HepG2 (cell line): ENCODE data around the gene ZFP36L2. TPM values are rescaled to one million over a fixed set of nuclear protein-coding genes. Genes with fewer than 3 reads are reported as not detected.

Source experiments
- BATF2 ChIP-seq: sonication (generic); formaldehyde crosslinking; IDR thresholded peaks from 2 replicates; pipeline ENCODE4 v1.8.0; 2022; ENCODE audit warnings: mild to moderate bottlenecking, missing genetic modification reagents, moderate library complexity
- CEBPZ ChIP-seq: IDR thresholded peaks from 2 replicates; pipeline ENCODE4 v1.6.1; 2012; ENCODE audit warnings: low read length, improper control_type of control experiment
- CERS6 ChIP-seq: sonication (generic); formaldehyde crosslinking; IDR thresholded peaks from 2 replicates; pipeline ENCODE4 v1.5.0; 2020; ENCODE audit warnings: missing genetic modification reagents
- GTF2F1 ChIP-seq: fragments of 150-350 bp; IDR thresholded peaks from 2 replicates; pipeline ENCODE4 v1.6.1; 2014; ENCODE audit warnings: low read length
- HNRNPUL1 ChIP-seq: fragments of 200-400 bp; formaldehyde crosslinking; IDR thresholded peaks from 2 replicates; pipeline ENCODE4 v1.6.1; 2017; ENCODE audit warnings: low read depth, mild to moderate bottlenecking, low read length, moderate library complexity
- HOXA5 ChIP-seq: sonication (generic); formaldehyde crosslinking; IDR thresholded peaks from 2 replicates; pipeline ENCODE4 v1.4.0; 2020; ENCODE audit warnings: missing genetic modification reagents
- KAT2B ChIP-seq: fragments of 150-350 bp; IDR thresholded peaks from 2 replicates; pipeline ENCODE4 v1.6.1; 2014; ENCODE audit warnings: low read depth, low read length, borderline replicate concordance
- MBNL3 ChIP-seq: fragments of 250-450 bp; sonication (Bioruptor Pico); conservative IDR thresholded peaks from 2 replicates; pipeline ENCODE4 v1.8.0; 2022; ENCODE audit warnings: mild to moderate bottlenecking, inconsistent platforms
- MEF2D ChIP-seq: sonication (generic); formaldehyde crosslinking; IDR thresholded peaks from 2 replicates; pipeline ENCODE4 v1.5.1; 2020; ENCODE audit warnings: mild to moderate bottlenecking, missing genetic modification reagents
- MXD3 ChIP-seq: IDR thresholded peaks from 2 replicates; pipeline ENCODE4 v1.6.1; 2016; ENCODE audit warnings: mild to moderate bottlenecking, missing biosample characterization, missing genetic modification reagents
- POLR2G ChIP-seq: fragments of 200-400 bp; formaldehyde crosslinking; IDR thresholded peaks from 2 replicates; pipeline ENCODE4 v1.6.1; 2018; ENCODE audit warnings: mild to moderate bottlenecking, low read depth, low read length, moderate library complexity
- SAFB2 ChIP-seq: sonication (generic); formaldehyde crosslinking; IDR thresholded peaks from 2 replicates; pipeline ENCODE4 v1.5.1; 2020; ENCODE audit warnings: missing genetic modification reagents, low read depth, mild to moderate bottlenecking, borderline replicate concordance
- TCF12 ChIP-seq, 2 experiments: fragments of 450-650 bp in 1 of 2; sonication (generic) in 1 of 2; formaldehyde crosslinking in 1 of 2; IDR thresholded peaks; 2 replicates each; pipeline versions ENCODE4 v1.6.1 to v1.8.0; 2017 to 2022; ENCODE audit warnings: antibody characterized with exemption in 1 of 2, mild to moderate bottlenecking in 1 of 2, missing genetic modification reagents in 1 of 2, moderate library complexity in 1 of 2
- TERF1 ChIP-seq: sonication (generic); formaldehyde crosslinking; IDR thresholded peaks from 2 replicates; pipeline ENCODE4 v1.8.0; 2022; ENCODE audit warnings: mild to moderate bottlenecking, missing genetic modification reagents, moderate library complexity
- ZC3H13 ChIP-seq: sonication (generic); formaldehyde crosslinking; IDR thresholded peaks from 2 replicates; pipeline ENCODE4 v1.8.1; 2023; ENCODE audit warnings: mild to moderate bottlenecking, missing genetic modification reagents, moderate library complexity
- ZIK1 ChIP-seq: sonication (generic); formaldehyde crosslinking; IDR thresholded peaks from 2 replicates; pipeline ENCODE4 v1.5.0; 2020; ENCODE audit warnings: mild to moderate bottlenecking, low read depth, missing genetic modification reagents, borderline replicate concordance
- ZNF225 ChIP-seq: sonication (generic); formaldehyde crosslinking; IDR thresholded peaks from 2 replicates; pipeline ENCODE4 v1.4.0; 2020; ENCODE audit warnings: mild to moderate bottlenecking, missing genetic modification reagents
- ZNF414 ChIP-seq: sonication (generic); formaldehyde crosslinking; IDR thresholded peaks from 2 replicates; pipeline ENCODE4 v1.5.0; 2020; ENCODE audit warnings: missing genetic modification reagents
- ZNF432 ChIP-seq: sonication (generic); formaldehyde crosslinking; IDR thresholded peaks from 2 replicates; pipeline ENCODE4 v1.5.0; 2020; ENCODE audit warnings: missing genetic modification reagents, mild to moderate bottlenecking, borderline replicate concordance
- ZNF510 ChIP-seq: sonication (generic); formaldehyde crosslinking; IDR thresholded peaks from 2 replicates; pipeline ENCODE4 v1.4.0; 2020; ENCODE audit warnings: low read depth, mild to moderate bottlenecking, missing genetic modification reagents
- ZNF691 ChIP-seq: sonication (generic); formaldehyde crosslinking; IDR thresholded peaks from 2 replicates; pipeline ENCODE4 v1.4.0; 2020; ENCODE audit warnings: missing genetic modification reagents, low read depth, mild to moderate bottlenecking, borderline replicate concordance
- polyA plus RNA-seq, 8 experiments: library from polyadenylated mRNA; depleted of rRNA in 3 of 8; stranded (reverse) in 7 of 8; unstranded in 1 of 8; fragments of >200 nt; fragmentation: Illumina TruSeq in 4 of 8; extraction: Trizol in 4 of 8; gene quantifications; 2 replicates each; pipeline versions ENCODE4 v1.2.1 to v1.2.3, GENCODE V29; 2011 to 2016; ENCODE audit warnings: low read depth in 4 of 8, missing spikeins in 1 of 8, mixed read lengths in 1 of 8; ENCODE audit not compliant: insufficient read depth in 1 of 8
- total RNA-seq, 5 experiments: library from RNA; depleted of rRNA; stranded (reverse); fragments of >200 nt; fragmentation: Illumina TruSeq; extraction: Trizol; gene quantifications; 2 replicates each; pipeline ENCODE4 v1.2.3, GENCODE V29; 2016; ENCODE audit warnings: low read depth in 1 of 5

Gene ZFP36L2
- total and polyA plus RNA-seq, 2 of the 13 experiments (the other 11 are each of a cell fraction or from before 2014, with no cell fraction given): 11.2 to 21.8 TPM

- TF ChIP-seq ZNF691 (CRISPR knock-in tag): peak; percentile 41; the same call in 1 of the 2 replicates
- TF ChIP-seq HOXA5 (CRISPR knock-in tag): no peak
- no peak for TF ChIP-seq SAFB2
- no peak for TF ChIP-seq ZNF432 (CRISPR knock-in tag)
- no peak for TF ChIP-seq MEF2D (CRISPR knock-in tag)
- TF ChIP-seq BATF2: peak; percentile 73; the same call in 1 of the 2 replicates
- no peak for TF ChIP-seq TCF12 (IDR thresholded peaks at IDR 0.05)
- peak; percentile 69; the same call in 1 of the 2 replicates for TF ChIP-seq TCF12 (CRISPR knock-in tag; IDR thresholded peaks at IDR 0.05)
- no peak; the same call in 1 of the 2 replicates for TF ChIP-seq ZNF414 (CRISPR knock-in tag)
- no peak for TF ChIP-seq MXD3 (CRISPR knock-in tag)
- no peak; the same call in 1 of the 2 replicates for TF ChIP-seq ZNF510 (CRISPR knock-in tag)
- no peak for TF ChIP-seq HNRNPUL1
- no peak for TF ChIP-seq CEBPZ
- TF ChIP-seq ZIK1 (CRISPR knock-in tag): no peak
- no peak for TF ChIP-seq ZNF225 (CRISPR knock-in tag)
- no peak for TF ChIP-seq MBNL3 (CRISPR knock-in tag)
- no peak for TF ChIP-seq GTF2F1
- peak; percentile 24; the same call in 1 of the 2 replicates for TF ChIP-seq ZC3H13 (CRISPR knock-in tag)
- no peak for TF ChIP-seq KAT2B
- TF ChIP-seq POLR2G: peak; percentile 12; the same call in 1 of the 2 replicates
- no peak for TF ChIP-seq CERS6 (CRISPR knock-in tag)
- peak; percentile 11; the same call in 1 of the 2 replicates for TF ChIP-seq TERF1 (CRISPR knock-in tag)
These were observed 1.8 kb downstream of the ZFP36L2 start (continued) for GRCh38 chr2:43224571-43225092.
